HL-60 (cell line): ENCODE results near the gene LMNTD1.

Experiments
- POLR2AphosphoS5 ChIP-seq: IDR thresholded peaks from 2 replicates; pipeline ENCODE4 v1.6.1; 2012; ENCODE audit warnings: low read depth
- REST ChIP-seq: IDR thresholded peaks from 2 replicates; pipeline ENCODE4 v1.6.1; 2012; ENCODE audit warnings: low read depth; ENCODE audit not compliant: insufficient replicate concordance
- SPI1 ChIP-seq: IDR thresholded peaks from 2 replicates; pipeline ENCODE4 v1.6.1; 2012; ENCODE audit warnings: low read depth, mild to moderate bottlenecking, borderline replicate concordance
- TF ChIP-seq, protein P1 (sequence below): IDR thresholded peaks from one replicate; pipeline ENCODE4 v1.5.1; 2011; ENCODE audit warnings: low read length, control low read depth, inconsistent platforms; ENCODE audit not compliant: insufficient read depth

DNA sequence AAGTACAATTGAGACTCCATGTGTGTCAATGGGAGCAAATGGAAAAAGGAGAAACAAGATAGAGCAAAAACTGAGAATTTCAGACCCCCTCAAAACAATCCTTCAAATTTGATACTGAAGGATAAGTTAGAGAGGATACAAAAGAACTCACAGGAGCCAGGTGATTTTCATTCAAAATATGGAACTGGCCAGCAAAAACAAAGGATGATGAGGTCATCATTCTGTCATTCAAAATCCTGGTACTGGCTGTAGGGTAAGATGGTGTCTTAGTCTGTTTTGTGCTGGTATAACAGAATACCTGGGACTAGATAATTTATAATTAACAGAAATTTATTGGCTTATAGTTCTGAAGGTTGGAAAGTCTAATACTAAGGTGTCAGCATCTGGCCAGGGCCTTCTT lies 80.6 kb downstream of the LMNTD1 start:
- TF ChIP-seq, protein P1, sequence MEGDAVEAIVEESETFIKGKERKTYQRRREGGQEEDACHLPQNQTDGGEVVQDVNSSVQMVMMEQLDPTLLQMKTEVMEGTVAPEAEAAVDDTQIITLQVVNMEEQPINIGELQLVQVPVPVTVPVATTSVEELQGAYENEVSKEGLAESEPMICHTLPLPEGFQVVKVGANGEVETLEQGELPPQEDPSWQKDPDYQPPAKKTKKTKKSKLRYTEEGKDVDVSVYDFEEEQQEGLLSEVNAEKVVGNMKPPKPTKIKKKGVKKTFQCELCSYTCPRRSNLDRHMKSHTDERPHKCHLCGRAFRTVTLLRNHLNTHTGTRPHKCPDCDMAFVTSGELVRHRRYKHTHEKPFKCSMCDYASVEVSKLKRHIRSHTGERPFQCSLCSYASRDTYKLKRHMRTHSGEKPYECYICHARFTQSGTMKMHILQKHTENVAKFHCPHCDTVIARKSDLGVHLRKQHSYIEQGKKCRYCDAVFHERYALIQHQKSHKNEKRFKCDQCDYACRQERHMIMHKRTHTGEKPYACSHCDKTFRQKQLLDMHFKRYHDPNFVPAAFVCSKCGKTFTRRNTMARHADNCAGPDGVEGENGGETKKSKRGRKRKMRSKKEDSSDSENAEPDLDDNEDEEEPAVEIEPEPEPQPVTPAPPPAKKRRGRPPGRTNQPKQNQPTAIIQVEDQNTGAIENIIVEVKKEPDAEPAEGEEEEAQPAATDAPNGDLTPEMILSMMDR = no peak
- TF ChIP-seq REST = no peak
- TF ChIP-seq POLR2AphosphoS5 = no peak
- TF ChIP-seq SPI1 = no peak
